GM19099 (cell line): ENCODE results near the gene ADCY3.

Experiments used
- POLR2A ChIP-seq: IDR thresholded peaks from 3 replicates; pipeline ENCODE4 v1.6.1; 2011; ENCODE audit warnings: low read depth; ENCODE audit not compliant: insufficient read length; ENCODE audit errors: extremely low read depth

The ADCY3 gene

DNA sequence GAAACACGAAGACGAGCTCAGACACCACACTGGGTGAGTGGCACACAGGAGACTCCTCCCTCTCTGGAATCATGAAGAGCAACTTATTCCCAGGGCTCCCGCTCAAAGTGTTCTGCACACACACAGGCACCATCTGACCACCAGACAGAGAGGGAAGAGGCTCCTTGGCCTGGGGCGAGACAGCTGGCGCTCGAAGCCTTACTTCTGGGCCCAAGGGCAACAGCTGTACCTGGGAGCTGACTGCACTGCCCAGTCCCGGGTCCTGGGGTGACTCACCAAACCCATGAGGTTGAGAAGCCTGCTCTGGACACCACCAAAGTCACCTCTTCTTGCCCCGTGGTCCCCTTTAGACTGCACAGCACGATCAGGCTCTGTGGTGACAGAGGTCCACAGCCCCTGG lies 42.4 kb downstream of the ADCY3 start:
- no peak for TF ChIP-seq POLR2A

DNA sequence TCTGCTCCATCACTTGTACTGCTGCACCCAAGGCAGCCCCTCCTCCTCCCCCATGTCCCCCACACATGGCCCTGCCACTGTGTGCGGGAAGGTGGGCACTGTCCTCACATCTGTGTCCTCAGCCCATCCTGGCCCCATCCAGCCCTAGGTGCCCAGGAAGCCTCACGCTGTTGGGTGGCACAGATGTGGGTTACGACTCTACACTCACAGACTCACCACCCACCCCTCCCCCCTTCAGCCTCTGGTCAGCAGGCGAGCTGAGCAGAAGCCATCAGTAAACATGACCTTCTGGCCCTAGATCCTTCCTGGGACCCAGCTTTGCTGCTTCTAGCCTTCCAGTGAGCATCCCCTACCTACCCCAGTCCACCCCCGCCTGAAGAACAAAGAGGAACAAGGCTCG lies 43.0 kb downstream of the ADCY3 start:
- no peak for TF ChIP-seq POLR2A

DNA sequence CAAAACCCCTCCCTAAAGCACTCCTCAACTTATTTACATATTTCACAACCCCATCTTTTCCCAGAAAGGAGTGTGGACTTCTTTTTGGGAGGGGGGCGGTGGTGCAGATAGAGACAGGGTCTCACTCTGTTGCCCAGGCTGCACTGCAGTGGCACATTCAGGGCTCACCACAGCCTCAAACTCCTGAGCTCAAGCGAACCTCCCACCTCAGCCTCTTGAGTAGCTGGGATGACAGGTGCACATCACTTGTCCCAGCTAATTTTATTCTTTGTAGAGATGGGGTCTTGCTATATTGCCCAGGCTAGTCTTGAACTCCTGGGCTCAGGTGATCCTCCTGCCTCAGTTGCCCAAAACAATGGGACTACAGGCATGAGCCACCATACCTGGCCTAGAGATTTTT lies 44.1 kb downstream of the ADCY3 start:
- no peak for TF ChIP-seq POLR2A

DNA sequence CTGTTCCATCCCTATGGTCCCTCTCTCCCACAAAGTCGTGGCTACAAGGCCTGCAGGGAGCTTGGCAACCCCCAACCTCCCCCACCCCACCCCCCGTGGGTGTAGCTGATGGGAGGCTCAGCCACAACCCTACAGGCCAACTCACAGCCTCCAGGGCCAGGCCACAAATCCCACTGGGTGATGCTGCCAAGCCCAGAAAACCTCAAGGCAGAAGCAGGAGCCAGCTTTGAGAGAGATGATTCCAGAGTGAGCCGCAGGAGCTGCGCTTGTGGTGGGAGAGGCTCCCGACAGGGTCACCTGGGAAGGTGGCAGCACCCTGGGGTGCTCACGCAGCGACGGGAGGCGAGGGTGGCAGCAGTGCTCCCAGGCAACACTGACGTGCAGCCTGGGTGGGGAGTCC lies 44.8 kb downstream of the ADCY3 start:
- no peak for TF ChIP-seq POLR2A

DNA sequence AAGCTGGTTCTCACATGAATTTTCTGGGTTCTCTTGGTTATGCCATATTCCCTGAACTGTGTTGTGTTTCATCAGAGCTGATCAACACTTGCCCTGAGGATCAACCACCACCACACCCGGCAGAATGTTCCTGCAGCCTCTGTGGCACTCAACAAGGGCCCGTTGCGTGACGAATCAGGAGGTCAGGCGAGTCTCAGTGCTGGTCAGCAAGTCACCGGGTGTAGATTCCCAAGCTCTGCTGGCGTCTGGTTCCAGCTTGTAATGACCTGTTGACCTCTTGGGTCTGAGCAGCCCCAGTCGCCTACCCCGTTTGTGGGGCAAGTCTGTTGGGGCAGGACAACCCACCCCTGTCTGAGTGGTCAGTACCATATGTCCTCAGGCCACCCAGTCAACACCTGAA lies 46.0 kb downstream of the ADCY3 start:
- TF ChIP-seq POLR2A = no peak

GRCh38 chr2:24873619-24874018 lies 46.4 kb downstream of the ADCY3 start:
- TF ChIP-seq POLR2A = no peak

DNA sequence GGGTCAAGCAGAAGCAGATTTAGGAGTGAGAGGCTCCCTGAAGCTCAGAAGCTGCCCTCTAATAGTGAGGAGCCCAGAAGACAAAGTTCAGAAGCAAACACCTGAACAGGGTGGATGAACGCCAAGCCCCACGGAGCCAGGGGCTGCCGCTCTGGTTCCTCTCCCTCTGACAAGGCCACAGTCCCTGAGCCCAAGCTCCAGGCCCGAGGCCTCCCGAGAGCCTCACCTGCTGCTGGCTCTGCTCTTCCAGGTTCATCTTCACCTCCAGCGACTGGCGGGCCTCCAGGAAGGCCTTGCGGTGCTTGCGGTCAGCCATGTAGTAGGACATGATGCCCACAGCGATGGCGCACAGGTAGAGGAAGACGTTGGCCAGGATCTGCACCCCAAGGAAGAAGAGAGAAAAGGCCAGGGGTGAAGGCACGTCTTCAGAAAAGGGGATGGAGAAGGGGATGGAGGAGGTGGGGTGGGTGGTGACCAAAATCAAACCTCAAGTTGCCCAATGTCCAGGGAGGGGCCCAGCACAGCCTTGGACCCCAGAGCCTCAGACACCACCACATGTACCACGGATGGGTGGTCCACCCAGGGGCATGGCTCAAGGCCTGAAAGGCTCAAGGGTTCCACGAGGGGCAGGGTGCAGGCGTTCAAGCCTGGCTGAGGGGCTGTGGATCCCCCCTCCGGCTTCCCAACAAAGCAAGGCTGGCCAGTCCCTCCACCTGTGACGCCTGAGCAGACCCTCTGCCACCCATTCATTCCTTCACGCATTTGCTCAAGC lies 47.5 kb downstream of the ADCY3 start:
- no peak for TF ChIP-seq POLR2A

- no peak for TF ChIP-seq POLR2A
These were observed 48.1 kb downstream of the ADCY3 start for GRCh38 chr2:24871852-24872333.

- TF ChIP-seq POLR2A = no peak
These were observed 48.9 kb downstream of the ADCY3 start for GRCh38 chr2:24870891-24871705.

DNA sequence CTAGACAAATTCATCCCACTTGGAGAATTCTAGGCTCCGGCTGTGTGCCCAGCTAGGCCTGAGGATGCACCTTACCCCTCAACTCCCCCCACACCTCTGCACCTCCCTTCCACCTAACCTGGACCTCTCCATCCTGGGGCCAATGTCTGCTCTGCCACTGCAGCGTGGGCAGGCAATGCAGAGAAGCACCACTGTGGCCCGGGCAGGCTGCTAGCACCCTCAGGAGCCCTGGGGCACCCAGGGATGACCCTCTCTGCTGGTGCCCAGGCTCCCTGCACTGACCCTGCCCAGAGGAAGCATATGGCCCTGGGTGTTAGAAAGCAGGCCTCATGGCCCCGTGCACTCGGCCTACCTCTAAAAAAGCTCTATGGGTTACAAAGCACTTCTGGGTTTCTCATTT lies 49.6 kb downstream of the ADCY3 start:
- TF ChIP-seq POLR2A = no peak

GRCh38 chr2:24866946-24867345 lies 53.1 kb downstream of the ADCY3 start:
- no peak for TF ChIP-seq POLR2A

GRCh38 chr2:24863641-24864040 lies 56.4 kb downstream of the ADCY3 start:
- no peak for TF ChIP-seq POLR2A

DNA sequence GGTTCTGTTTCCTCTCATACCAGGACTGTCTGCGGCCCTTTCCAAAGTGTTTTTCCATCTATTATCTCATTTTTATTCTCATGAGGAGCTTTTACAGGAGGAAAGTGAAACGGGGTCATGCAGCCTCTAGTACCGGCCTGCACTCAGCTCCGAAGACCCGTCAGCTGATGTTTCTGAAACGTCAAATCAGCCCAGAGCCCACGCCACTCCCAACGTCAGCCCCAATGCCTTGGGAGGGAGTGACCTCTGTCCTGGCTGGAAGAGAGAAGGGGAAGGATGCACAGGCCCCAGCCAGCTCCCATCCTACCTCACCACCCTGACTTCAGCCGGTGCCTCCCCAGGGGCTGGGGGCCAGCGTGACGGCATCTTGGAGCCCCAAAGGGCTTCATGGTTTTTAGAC lies 58.5 kb downstream of the ADCY3 start:
- no peak for TF ChIP-seq POLR2A

DNA sequence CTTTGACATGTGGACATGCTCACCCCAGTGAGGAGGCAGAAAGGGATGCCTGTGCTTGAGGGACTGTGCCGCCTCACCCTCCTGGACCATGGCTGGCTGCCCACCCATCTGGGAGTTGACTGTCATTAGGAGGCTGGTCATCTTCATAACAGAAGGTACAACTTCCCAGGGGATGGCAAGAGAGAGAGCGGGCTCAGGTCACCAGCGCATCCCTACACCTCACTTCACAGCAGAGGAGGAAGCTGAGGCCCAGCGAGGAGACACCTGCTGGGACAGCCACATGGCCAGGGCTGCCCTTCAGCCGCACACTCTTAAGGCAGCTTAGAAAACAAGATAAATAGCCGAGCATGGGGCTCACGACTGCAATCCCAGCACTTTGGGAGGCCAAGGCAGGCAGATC lies 59.4 kb downstream of the ADCY3 start:
- TF ChIP-seq POLR2A = no peak

- TF ChIP-seq POLR2A = no peak
These were observed 60.0 kb downstream of the ADCY3 start for GRCh38 chr2:24859968-24860600.

- TF ChIP-seq POLR2A = no peak
These were observed 61.0 kb downstream of the ADCY3 start for GRCh38 chr2:24858996-24859395.

GRCh38 chr2:24857746-24858145 lies 62.3 kb downstream of the ADCY3 start:
- TF ChIP-seq POLR2A = no peak

DNA sequence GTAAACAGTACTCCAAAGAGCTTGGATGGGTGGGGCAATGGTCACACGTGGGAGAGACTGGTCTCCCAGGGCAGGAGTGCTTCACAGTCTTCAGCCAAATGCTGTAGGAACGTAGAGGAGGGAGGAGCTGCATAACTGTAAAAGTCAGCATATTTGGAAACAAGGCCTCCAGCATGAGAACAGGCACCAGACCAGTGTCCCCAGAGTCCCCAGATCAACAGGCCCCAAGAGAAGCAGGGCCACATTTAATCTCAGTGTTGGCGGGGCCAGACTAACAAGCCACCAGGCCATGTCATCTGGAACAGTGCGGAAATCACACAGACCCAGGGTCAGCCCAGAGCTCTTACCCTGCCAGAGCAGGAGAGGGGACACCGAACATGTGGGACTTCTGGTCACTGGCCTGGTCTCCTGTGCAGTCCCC lies 63.2 kb downstream of the ADCY3 start:
- no peak for TF ChIP-seq POLR2A
